ENCODE measurements around the gene NFIA.

NFIA gene

DNA sequence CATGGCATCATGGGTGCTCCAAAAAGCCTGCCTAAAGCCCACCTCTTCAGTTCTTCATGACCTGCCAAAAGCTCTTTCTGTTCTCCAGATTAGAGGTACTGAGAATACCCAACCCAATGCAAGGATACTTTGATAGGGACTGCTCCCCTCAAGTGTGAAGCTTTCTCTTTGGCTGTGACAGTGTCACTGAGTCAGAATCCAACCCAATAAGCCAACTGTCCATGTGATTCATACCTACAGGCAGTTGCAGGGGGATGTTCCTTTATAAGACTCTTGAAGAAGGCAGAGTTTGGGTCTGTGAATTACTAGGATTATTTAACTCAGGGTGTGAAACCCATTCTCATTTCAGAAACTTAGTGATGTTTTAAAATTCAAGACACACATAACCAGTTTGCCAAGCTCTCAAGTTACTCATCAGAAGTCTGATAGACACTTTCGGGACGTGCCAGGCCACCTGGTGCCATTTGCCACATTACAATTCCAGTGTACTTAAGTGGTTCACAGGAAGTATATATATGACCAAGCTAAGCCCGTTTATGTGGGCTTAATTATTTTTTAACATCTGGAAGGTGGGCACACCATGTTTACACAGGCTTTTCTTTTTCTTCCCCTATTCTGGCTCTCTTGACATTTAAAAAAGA is 265.8 kb downstream of the NFIA start:
- no peak for DNase-seq

DNA sequence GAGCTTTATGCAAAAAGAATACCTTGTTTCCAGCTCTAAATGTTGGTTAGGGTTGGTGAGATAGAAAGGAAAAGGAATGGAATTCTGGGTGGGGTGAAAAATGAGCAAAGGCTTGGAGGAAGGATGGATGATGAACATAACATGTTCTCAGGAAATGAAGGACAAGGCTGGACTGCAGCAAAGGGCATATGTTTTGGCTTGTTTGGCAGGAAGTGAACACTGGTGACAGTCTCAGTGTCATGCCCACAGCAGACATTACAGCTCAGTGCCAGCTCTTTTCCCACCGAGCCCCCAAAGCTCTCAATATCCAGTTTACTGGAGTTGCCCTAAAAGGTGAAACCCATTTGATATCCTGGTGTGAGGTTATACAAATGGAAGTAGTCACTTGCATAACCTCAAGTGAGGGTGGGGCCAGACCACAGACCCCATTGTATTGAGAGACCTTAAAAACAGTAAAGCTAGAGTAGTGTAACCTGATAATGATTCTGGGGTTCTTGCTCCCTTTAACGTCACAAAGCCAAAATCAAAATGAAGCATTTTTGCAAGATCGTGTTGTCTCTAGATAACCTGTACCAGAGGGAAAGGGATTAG is 270.6 kb downstream of the NFIA start:
- DNase-seq: no peak

GRCh38 chr1:61353797-61354406 is 271.5 kb downstream of the NFIA start:
- no peak for DNase-seq

DNA sequence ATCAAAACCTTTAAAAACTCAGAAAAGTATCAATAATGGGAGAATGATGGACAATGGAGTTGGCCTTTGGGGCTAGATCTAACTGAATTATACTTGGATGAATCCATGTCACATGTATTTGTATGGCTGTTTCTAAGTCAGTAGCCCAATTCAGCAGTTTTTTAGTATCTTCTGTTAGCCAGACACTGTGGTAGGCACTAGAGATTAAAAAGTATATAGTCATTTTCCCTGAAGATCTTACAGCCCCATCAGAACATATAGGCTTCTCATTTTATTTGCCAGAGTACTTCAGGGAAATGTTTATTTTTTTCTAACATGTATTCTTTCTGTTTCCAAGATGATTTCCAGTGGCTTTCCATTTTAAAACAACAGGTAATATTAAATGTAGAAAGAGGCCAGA is 273.7 kb downstream of the NFIA start:
- DNase-seq: no peak

DNA sequence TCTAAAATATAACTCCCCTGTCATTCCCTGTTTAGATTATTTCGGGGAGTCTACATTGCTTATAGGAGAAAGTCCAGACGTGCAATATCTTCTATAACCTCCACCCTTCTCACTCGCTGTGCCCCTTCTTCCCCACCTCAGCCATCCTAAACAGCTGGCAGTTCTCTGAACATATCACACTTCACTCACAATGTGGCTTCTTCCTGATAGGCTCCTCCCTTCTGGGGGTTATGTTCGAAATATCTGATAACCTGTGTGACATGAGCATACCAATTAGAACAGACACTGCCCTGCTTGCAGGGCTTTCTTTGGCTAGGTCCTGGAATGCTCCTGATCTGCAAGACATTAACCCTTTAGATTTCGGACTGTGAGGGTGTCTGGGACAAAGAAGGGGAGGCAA is 274.6 kb downstream of the NFIA start:
- DNase-seq: no peak

GRCh38 chr1:61357539-61357938 is 275.2 kb downstream of the NFIA start:
- no peak for DNase-seq

- DNase-seq: no peak
Observed at GRCh38 chr1:61358770-61359455, 276.6 kb downstream of the NFIA start.

DNA sequence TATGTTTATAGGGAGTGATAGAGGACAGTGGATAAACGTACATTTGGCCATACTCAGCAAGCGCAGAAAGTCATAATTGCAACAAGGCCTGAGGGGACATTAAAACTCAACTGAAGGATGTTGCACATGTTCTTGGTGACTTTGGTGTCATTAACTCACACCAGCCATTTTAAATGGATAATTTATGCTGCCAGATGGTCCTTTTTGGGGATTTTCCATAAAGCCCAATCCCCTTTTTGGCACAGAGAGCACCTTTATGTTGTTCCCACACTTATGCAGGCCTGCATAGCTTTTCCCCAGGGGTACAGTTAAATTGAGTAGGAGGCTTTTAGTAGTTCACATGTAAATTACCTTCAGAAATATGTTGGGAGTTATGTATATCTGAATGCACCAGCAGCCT is 279.6 kb downstream of the NFIA start:
- DNase-seq: no peak

DNA sequence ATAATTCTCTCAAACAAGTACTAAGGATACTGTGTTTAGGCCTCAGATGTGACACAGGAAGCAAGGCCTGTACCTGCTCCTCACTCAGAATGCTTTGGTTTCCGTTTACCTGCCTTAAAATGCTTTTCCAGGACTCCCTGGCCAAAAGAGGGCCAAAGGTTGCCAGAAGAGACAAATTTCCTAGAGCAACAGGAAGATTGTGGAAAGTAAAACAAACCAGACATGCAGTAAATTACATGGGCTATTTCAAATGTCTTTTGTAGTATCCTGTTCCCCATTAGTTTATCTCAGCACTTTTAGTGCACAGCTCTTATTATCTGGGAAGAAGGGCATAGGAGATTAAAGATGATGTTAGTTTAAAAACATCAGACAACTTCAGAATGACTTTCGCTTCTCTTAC is 280.0 kb downstream of the NFIA start:
- no peak for DNase-seq

DNA sequence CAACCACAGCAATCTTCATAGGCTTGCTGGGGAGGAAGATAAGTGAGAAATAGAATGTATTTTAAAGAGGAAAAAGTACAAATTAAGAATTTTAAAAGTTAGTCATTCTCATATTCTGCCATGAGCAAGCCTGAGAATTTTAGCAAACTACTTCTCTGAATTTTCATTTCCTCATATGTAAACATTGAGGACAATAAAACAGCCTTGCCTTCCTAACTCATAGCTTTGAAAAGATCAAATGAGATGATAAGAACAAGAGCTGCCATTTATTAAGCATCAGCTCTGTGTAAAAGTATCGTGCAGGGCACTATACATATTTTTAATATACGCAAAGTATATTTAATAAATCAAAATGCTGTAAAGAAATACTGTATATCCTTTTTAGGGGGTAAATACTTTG is 286.0 kb downstream of the NFIA start:
- DNase-seq: no peak

DNA sequence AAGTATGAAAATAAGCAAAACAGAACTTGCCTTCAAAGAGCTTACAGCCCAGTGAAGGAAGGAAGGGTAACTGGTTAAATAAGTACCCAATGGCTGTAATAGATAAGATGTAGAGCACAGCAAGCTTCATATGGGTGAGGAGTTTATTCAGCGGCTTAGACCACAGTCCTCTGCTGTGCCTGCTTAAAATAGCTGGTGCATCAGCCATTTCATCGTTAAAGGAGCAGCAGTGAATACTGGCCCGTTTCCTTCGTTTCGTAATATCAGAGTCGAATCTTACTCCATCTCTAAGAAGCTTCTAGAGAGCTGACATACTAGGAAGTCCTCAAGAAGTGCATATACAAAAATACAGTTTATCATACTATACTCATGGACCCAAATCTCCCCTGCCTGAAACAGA is 286.5 kb downstream of the NFIA start:
- DNase-seq: no peak

DNA sequence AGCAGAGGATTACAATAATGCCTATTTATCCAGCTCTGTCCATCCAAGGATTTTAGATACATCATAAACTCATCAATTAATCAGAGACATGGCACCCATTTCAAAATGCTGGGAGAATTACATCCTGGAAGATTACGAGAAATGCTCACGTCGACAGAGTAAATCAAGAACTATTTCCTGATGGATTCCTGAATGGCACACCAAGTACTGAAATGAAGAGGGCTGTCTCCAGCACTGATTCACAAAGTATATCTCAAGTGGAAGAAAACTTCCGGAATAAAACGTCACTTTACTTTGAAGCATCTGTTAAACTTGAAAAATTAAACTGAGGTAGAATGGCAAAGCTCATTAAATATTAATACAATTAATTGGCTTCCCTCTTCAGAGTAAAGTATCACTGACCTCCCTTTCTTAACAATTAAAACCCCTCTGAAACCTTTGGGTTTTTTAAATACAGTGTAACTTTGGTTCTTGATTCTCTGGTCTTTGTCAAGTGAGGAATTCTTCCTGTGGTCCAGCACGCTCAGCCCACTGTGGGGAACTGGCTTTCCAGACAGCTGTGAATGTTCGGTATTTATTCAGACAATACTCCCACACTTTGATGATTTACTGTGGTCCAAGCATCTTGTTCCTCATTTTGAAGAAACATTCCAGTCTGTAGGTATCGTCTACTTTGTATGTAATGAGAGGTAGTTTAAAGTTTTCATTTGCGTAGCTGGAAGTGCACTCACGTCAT is 288.0 kb downstream of the NFIA start:
- DNase-seq: no peak

DNA sequence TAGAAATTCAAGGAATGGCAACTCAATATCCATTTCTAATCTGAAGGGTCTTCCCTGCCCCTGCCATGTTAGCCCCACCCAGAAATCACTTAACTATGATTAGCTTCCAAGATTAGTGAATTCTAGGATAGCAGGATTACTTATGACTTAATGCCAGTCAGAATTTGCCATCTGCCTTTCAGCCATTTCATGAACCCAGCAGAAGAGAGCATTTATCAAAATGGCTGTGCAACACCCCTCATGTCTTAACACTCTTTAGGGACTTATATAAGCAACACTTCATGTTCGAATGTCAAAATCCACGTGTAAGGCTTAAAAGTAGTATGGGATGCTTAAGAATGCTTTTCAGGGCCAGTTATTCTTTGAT is 288.5 kb downstream of the NFIA start:
- no peak for DNase-seq

DNA sequence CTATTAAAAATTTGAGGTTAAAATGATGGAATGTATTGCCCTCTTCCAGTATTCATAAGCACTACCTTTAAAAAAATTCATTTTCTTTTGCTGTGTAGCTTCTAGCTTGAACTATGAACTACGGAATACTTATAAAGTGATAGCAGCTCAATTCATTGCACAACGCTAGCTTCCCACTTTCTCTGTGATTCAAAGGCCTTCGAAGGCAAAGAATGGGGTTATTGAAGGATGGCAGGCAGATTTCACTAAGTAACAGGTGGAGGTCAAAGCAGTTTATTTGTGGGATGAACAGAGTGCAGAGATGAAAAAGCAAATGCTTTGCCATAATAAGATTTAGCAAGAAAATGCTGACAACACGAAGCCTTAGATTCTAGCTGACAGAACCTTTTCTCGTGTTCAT is 290.6 kb downstream of the NFIA start:
- no peak for DNase-seq

- no peak for DNase-seq
Observed at GRCh38 chr1:61374156-61374555, 291.8 kb downstream of the NFIA start.

DNA sequence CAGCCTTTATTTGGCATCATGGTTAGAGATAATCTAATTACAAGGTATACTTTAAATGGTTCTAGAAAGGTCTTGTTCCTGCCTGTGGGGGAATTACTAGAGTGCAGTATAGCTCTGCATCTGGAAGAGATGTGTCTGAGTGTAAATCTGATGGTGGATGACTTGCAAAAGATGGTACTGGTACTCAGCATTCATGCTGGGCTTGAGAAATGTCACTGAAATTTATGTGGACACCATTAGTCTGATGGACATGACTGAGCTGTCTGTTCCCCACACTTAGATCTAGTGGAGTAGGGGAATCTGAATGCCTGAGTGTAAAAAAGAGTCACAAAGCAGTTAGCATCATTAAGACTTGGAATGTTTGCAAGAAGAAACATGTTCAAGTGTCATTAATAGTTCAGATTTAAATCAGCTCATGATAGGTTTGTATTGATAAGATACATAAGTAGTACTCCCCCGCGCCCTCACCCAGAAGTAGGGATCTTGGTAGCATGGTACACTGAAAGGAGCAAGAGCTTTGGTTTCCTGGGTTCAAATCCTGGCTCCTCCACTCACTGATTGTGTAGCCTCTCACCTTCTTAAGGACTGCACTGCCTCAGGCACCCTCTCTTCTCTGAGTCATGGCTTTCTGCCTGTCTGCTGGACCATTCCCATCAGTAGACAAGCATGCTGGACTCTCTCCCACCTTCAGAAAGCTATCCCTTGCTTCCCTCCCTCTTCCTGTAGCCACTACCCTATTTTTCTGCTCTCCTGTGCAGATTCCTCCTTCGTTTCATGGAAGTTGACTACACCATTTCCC is 292.9 kb downstream of the NFIA start:
- no peak for DNase-seq

- no peak for DNase-seq
Observed at GRCh38 chr1:61376151-61376550, 293.8 kb downstream of the NFIA start.

GRCh38 chr1:61377242-61377958 is 295.0 kb downstream of the NFIA start:
- no peak for DNase-seq

DNA sequence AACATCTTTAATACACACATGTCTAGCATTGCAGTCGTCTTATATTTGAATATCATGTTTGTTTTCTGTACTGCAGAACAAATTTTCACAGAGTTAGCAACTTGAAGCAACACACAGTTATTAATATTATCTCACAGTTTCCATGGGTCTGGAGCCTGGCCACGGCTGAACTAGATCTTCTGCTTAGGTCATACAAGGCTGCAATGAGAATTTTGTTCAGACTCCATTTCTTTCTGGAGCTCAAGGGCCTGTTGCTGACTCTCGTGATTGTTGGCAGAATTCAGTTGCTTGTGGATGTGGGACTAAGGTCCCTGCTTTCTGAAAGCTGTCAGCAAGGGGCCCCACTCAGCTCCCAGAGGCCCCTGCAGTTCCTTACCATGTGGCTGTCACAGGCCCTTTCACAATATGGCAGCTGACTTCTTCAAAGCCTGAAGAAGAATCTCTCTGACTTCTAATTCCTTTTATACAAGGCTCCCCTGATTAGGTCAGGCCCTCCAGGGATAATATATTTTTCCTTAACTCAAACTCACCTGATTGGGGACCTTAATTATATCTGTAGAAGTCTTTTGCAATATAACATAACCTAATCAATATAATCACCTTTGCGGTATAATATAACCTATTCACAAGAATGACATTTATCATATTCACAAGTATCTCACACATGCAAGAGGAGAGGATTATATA is 296.3 kb downstream of the NFIA start:
- no peak for DNase-seq

DNA sequence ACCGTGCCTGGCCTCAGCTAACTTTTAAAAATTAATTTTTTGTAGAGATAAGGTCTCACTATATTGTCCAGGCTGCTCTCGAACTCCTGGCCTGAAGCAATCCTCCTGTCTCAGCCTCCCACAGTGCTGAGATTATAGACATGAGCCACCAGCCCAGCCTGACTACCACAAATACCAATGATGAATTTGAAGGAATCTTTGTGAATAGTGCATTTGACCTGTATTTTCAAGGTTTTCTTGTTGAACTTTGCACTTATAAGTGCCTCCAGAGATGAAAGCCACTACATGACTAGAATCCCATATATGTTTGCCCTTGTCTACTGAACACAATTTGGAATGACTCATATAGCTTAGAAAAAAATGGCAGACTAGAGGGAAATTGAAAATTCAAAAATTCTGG is 297.3 kb downstream of the NFIA start:
- DNase-seq: no peak

DNA sequence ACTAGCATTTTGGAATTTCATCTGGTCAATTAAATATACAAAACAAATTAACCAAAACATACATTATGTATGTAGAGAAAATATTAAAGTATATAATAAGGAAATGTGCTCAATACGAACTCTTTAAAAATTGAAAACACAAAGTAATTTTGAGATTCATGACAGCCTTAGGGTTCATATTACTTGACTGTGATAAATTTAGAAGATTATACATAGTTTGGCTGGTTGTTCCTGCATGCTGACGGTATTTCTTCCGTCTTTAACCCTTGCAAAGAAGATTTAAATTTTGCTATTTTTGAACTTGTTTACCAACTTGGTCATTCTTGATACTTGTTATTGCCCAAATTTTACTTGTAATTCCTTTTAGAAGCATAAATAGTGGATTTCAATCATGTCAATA is 298.2 kb downstream of the NFIA start:
- DNase-seq: no peak

All from activated CD8-positive, alpha-beta memory T cell treated with anti-CD3 and anti-CD28 coated beads, Interleukin-2, amount 50 U/mL, for 48 hours (primary cell).